Fibroblast of lung (primary cell): ENCODE data around the gene RPEL1. TPM values are rescaled to one million over a fixed set of nuclear protein-coding genes. Genes with fewer than 3 reads are reported as not detected.
"Not testable (repeated sequence)": the region's sequence is repeated elsewhere in the genome, so short reads cannot be mapped to it uniquely, and the experiment has no call there.

Experiments used
- DNase-seq, 2 donors: peaks; one replicate each; pipeline versions ENCODE4 v3.0.0 to v3.0.0-alpha.2; 2010; ENCODE audit warnings: low read depth in 2 of 2
- H2AFZ ChIP-seq: 2 replicates; pipeline ENCODE4 v1.5.1; 2012; ENCODE audit warnings: low read length, control low read depth, inconsistent platforms
- H3K27ac ChIP-seq: 2 replicates; pipeline ENCODE4 v1.5.1; 2011; ENCODE audit warnings: low read length, control low read depth; ENCODE audit not compliant: insufficient read depth
- H3K27me3 ChIP-seq: 2 replicates; pipeline ENCODE4 v1.5.1; 2011; ENCODE audit warnings: mild to moderate bottlenecking, low read length; ENCODE audit not compliant: control insufficient read depth, insufficient read depth
- H3K36me3 ChIP-seq: 2 replicates; pipeline ENCODE4 v1.5.1; 2011; ENCODE audit warnings: low read length; ENCODE audit not compliant: control insufficient read depth, insufficient read depth
- H3K4me1 ChIP-seq: 2 replicates; pipeline ENCODE4 v1.5.1; 2011; ENCODE audit warnings: low read length; ENCODE audit not compliant: control insufficient read depth, insufficient read depth; ENCODE audit errors: extremely low read depth
- H3K4me2 ChIP-seq: 2 replicates; pipeline ENCODE4 v1.5.1; 2011; ENCODE audit warnings: low read length, control low read depth; ENCODE audit not compliant: insufficient read depth; ENCODE audit errors: extremely low read depth
- H3K4me3 ChIP-seq, 4 experiments: fragments of 200-600 bp in 1 of 4; sonication (generic) in 1 of 4; replicated peaks in 1 of 4; 2 replicates each; pipeline ENCODE4 v1.5.1; 2011 to 2016; ENCODE audit warnings: low read length in 4 of 4, low read depth in 3 of 4, mild to moderate bottlenecking in 3 of 4, control low read depth in 2 of 4, inconsistent platforms in 1 of 4, mixed read lengths in 1 of 4; ENCODE audit not compliant: insufficient read depth in 1 of 4; ENCODE audit errors: control extremely low read depth in 1 of 4
- H3K79me2 ChIP-seq: 2 replicates; pipeline ENCODE4 v1.5.1; 2012; ENCODE audit warnings: mild to moderate bottlenecking, low read length, inconsistent platforms; ENCODE audit not compliant: control insufficient read depth, insufficient read depth
- H3K9ac ChIP-seq: 2 replicates; pipeline ENCODE4 v1.5.1; 2011; ENCODE audit warnings: mild to moderate bottlenecking, low read length, control low read depth; ENCODE audit not compliant: insufficient read depth
- H3K9me3 ChIP-seq: 2 replicates; pipeline ENCODE4 v1.5.1; 2012; ENCODE audit warnings: low read depth, low read length; ENCODE audit not compliant: control insufficient read depth, insufficient read depth
- H4K20me1 ChIP-seq: 2 replicates; pipeline ENCODE4 v1.5.1; 2011; ENCODE audit warnings: low read length; ENCODE audit not compliant: control insufficient read depth, insufficient read depth; ENCODE audit errors: extremely low read depth
- EZH2 ChIP-seq: IDR thresholded peaks from 2 replicates; pipeline ENCODE4 v1.5.1; 2012; ENCODE audit warnings: low read length, control low read depth, mild to moderate bottlenecking; ENCODE audit errors: missing control alignments
- polyA plus RNA-seq, 2 donors: library from polyadenylated mRNA; depleted of rRNA in 1 of 2; stranded (reverse) in 1 of 2; unstranded in 1 of 2; fragments of >200 nt; gene quantifications; 2 replicates each; pipeline ENCODE4 v1.2.1, GENCODE V29; 2011 to 2012; ENCODE audit warnings: missing spikeins in 1 of 2
- total RNA-seq: library from RNA; depleted of rRNA; stranded (reverse); fragments of >200 nt; gene quantifications from 2 replicates; pipeline ENCODE4 v1.2.1, GENCODE V29; 2014
- TF ChIP-seq, protein P1 (sequence below), 2 donors: IDR thresholded peaks in 1 of 2; conservative IDR thresholded peaks in 1 of 2; 1 replicate in 1 of 2; 2 replicates in 1 of 2; pipeline ENCODE4 v1.5.1; 2011 to 2012; ENCODE audit warnings: low read length in 2 of 2, control low read depth in 1 of 2, inconsistent platforms in 1 of 2, low read depth in 1 of 2, mild to moderate bottlenecking in 1 of 2

The RPEL1 gene
- total and polyA plus RNA-seq, 2 donors (not counting 1 experiment from before 2014, with no cell fraction given): 0.17 to 0.18 TPM

DNA sequence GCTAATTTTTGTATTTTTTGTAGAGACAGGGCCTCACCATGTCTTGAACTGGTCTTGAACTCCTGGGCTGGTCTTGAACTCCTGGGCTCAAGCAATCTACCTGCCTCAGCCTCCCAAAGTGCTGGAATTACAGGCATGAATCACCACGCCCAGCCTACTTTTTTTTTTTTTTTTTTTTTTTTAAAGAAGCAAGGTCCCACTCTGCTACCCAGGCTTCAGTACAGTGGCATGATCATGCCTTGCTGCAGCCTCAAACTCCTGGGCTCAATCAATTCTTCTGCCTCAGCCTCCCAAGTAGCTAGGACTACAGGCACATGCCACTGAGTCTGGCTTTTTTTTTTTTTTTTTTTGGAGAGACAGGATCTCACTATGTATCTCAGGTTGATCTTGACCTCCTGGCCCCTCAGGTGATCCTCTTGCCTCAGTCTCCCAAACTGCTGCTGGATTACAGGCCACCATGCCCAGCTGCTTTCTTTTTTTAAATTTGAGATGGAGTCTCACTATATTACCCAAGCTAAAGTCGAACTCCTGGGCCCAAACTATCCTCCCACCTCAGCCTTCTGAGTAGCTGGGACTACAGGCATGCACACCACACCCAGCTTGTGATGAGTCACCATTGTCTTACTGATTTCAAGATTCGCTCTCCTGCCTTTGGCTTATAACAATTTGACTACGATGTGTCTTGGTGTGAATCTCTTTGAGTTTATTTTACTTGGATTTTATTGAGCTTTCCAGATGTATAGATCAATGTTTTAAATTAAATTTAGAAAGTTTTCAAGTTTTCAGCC lies 9.0 kb downstream of the RPEL1 start:
- Histone ChIP-seq H4K20me1 (no peaks in the 10 kb centered on the region), H2AFZ (no peak overlapping the region), H3K9me3 (no peaks in the 10 kb centered on the region), H3K27me3 (no peaks in the 10 kb centered on the region), H3K36me3 (no peaks in the 10 kb centered on the region), H3K4me3 (no peak overlapping the region), H3K4me2 (no peak overlapping the region), H3K27ac (no peak overlapping the region), H3K4me1 (no peaks in the 10 kb centered on the region), H3K9ac (no peak overlapping the region), H3K79me2 (no peaks in the 10 kb centered on the region)
- DNase-seq: peak in 1 of 2 donors; percentile 47
- TF ChIP-seq, protein P1, sequence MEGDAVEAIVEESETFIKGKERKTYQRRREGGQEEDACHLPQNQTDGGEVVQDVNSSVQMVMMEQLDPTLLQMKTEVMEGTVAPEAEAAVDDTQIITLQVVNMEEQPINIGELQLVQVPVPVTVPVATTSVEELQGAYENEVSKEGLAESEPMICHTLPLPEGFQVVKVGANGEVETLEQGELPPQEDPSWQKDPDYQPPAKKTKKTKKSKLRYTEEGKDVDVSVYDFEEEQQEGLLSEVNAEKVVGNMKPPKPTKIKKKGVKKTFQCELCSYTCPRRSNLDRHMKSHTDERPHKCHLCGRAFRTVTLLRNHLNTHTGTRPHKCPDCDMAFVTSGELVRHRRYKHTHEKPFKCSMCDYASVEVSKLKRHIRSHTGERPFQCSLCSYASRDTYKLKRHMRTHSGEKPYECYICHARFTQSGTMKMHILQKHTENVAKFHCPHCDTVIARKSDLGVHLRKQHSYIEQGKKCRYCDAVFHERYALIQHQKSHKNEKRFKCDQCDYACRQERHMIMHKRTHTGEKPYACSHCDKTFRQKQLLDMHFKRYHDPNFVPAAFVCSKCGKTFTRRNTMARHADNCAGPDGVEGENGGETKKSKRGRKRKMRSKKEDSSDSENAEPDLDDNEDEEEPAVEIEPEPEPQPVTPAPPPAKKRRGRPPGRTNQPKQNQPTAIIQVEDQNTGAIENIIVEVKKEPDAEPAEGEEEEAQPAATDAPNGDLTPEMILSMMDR (conservative IDR thresholded peaks at IDR 0.05 in 1 of 2, IDR thresholded peaks at IDR 0.05 in 1 of 2; ENCODE audit: low read depth in 1 of 2, low read length in 2 of 2): no peak
- TF ChIP-seq EZH2: no peak

DNA sequence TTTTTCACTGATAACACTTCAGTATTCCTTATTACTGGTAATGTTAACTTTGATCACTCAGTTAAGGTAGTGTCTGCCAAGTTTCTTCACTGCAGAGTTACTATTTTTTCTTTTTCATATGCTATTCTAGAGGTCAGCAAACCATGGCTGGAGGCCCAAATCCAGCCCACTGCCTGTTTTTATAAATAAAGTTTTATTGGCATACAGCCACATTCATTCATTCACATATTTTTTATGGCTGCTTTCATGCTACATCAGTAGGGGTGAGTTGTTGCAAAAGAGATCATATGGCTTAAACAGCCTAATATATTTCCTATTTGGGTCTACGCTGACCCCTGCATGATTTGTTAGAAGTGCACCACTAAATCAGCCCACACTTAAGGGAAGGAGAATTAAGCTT lies 10.9 kb downstream of the RPEL1 start:
- no peaks in the 10 kb centered on the region for H3K79me2 ChIP-seq
- H3K9me3 ChIP-seq: no peaks in the 10 kb centered on the region
- no peaks in the 10 kb centered on the region for H3K4me1 ChIP-seq
- H2AFZ ChIP-seq: no peak overlapping the region
- no peak for TF ChIP-seq EZH2
- TF ChIP-seq, protein P1 (conservative IDR thresholded peaks at IDR 0.05 in 1 of 2, IDR thresholded peaks at IDR 0.05 in 1 of 2; ENCODE audit: low read depth in 1 of 2, low read length in 2 of 2): no peak
- no peak overlapping the region for H3K9ac ChIP-seq
- H3K4me2 ChIP-seq: no peak overlapping the region
- no peak overlapping the region for H3K27ac ChIP-seq
- no peak for DNase-seq
- H4K20me1 ChIP-seq: no peaks in the 10 kb centered on the region
- no peaks in the 10 kb centered on the region for H3K27me3 ChIP-seq
- no peak overlapping the region for H3K4me3 ChIP-seq
- no peaks in the 10 kb centered on the region for H3K36me3 ChIP-seq

DNA sequence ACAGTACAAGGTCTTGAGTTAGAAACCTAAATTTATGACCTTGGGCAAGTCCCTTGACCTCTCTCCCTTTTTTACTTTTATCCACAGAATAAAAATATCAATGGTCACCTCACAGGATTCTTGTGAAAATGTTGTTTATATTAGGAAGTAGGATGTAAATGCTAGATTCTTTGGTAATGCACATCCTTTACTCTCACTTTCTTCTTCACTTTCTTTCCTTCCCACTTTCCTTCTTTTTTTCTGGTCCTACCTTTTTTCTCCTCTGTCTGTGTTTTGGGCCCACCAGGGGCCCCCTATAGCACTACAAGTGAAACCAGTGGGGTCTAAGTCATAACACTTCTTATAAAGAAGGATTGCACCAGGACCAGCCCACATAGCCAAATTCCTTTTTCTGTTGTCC lies 12.1 kb downstream of the RPEL1 start:
- Histone ChIP-seq H3K4me2 (no peak overlapping the region), H3K79me2 (no peaks in the 10 kb centered on the region), H3K4me1 (no peaks in the 10 kb centered on the region), H3K27ac (no peak overlapping the region), H3K36me3 (no peaks in the 10 kb centered on the region), H3K9me3 (no peaks in the 10 kb centered on the region), H3K27me3 (peaks cover 4% of the 10 kb centered on the region), H2AFZ (no peak overlapping the region), H3K4me3 (no peak overlapping the region), H4K20me1 (no peaks in the 10 kb centered on the region), H3K9ac (no peak overlapping the region)
- DNase-seq: no peak
- TF ChIP-seq, protein P1 (conservative IDR thresholded peaks at IDR 0.05 in 1 of 2, IDR thresholded peaks at IDR 0.05 in 1 of 2; ENCODE audit: low read depth in 1 of 2, low read length in 2 of 2): no peak
- TF ChIP-seq EZH2: no peak

DNA sequence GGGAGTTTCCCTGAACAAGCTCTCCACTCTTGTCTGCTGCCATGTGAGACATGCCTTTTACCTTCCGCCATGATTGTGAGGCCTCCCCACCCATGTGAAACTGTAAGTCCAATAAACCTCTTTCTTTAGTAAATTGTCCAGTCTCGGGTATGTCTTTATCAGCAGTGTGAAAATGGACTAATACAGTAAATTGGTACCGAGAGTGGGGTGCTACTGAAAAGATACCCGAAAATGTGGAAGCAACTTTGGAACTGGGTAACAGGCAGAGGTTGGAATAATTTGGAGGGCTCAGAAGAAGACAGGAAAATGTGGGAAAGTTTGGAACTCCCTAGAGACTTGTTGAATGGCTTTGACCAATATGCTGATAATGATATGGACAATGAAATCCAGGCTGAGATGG lies 13.2 kb downstream of the RPEL1 start:
- not testable (repeated sequence) for H4K20me1 ChIP-seq, H3K36me3 ChIP-seq, H3K4me3 ChIP-seq, H3K4me1 ChIP-seq, H3K4me2 ChIP-seq, H3K9me3 ChIP-seq, H3K27ac ChIP-seq, H2AFZ ChIP-seq, DNase-seq, H3K9ac ChIP-seq, H3K79me2 ChIP-seq, H3K27me3 ChIP-seq
